GM19328 (cell line): ENCODE measurements around the gene PRRG3.

Experiments used
- ATAC-seq: cut with Tn5 transposase; IDR thresholded peaks from one replicate; pipeline ENCODE4 v1.9.1; 2021; ENCODE audit warnings: mild to moderate bottlenecking, moderate library complexity; ENCODE audit not compliant: unreplicated experiment

The PRRG3 gene

GRCh38 chrX:151704041-151704663 lies 8.9 kb downstream of the PRRG3 start:
- no peak for ATAC-seq

GRCh38 chrX:151708821-151709220 lies 13.6 kb downstream of the PRRG3 start:
- no peak for ATAC-seq

GRCh38 chrX:151710457-151710856 lies 15.2 kb downstream of the PRRG3 start:
- ATAC-seq: no peak

DNA sequence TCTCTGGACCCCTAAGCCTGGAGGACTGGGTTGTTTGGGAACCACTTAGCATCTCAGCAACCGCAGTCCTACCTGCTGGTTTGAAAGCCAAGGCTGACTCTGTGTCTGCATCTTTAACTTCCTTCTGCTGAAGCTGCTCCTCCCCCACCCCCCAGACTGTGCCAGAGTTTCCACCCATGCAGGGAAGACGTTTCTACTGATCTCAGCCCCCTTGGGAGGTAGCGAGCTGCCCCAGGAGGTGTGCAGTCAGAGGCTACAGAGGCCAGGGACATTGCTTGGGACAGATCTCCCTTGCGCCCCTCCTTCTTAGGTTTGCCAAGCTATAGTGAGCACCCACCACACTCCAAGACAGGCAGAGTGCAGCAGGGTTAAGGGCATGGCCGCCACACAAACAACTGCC lies 15.9 kb downstream of the PRRG3 start:
- ATAC-seq: no peak

DNA sequence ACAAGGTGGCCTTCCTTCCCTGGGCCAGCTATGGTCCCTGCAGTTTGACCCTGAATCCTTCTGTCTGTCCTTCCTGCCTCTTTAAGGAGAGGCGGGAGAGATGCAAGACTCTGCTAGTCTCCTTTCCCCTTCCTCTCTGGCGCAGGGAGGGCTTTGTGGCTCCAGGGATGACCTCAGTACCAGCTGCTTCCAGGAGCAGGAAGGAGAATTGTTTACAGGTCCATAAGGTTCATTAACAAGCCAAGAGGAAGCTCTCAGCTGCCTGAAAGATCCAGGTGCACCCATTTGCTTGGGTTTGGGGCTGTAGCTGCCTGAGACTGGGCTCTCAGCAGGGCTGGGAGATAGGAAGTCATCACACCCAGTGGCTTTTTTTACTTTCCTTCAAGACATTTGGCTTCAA lies 16.5 kb downstream of the PRRG3 start:
- ATAC-seq: no peak

DNA sequence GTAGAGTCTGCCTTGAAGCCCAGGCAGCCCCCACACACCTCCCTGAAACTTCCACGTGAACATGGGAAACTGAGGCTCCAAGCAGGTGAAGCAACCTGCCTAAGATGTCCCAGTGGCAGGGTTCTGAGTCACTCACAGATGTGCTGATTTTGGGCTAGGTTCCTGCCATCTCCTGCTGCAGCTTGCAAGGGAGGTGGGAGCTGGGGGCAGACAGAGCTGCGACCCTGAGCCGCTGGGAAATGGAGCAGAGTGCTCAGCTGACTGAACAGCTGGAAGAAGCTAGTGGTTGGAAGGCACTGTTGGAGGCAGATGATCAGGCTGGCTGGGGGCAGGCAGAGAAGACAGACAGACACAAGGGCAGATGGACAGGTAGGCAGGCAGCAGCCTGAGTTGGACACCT lies 17.0 kb downstream of the PRRG3 start:
- no peak for ATAC-seq

DNA sequence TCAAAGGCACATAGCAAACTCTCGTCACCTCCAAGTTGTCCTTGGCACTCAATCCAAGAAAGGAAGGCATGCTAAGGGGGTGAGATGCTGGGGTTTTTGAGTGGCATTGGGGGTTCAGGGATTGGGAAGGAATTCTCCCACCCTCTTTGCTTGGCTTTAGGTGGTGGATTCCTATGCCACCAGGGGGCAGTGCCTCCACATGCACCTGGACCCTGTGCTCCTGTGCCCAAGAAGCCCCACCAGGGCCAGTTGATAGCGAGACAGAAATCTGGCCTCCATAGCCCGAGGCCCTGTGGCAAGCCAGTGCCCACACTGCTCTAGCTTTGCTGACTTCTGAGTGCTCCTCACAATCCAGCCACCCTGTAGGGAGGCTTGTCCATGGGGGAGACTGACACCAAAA lies 18.6 kb downstream of the PRRG3 start:
- ATAC-seq: no peak

DNA sequence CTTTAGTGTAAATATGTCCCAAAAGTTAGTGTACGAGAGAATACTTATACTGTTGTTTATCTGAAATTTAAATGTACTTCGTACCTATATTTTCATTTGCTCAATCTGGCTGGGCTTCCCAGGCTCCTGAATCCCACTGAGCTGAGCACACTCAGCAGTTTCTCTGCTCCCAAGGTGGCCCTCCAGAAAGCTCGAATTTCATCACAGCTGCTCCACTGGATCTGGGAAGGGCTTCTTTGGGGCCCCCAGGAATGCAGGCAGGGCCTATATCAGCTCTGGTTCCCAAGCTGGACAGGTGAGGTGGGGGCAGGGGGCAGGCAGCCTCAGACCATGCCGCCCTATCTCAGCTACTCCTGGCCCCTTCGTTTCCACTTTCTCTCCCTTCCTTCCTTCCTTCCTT lies 19.1 kb downstream of the PRRG3 start:
- ATAC-seq: no peak

- no peak for ATAC-seq
Observed at GRCh38 chrX:151715752-151716151, 20.5 kb downstream of the PRRG3 start, which contains the start of gene FATE1. FATE1 (plus strand) TSS chrX:151716035; CDS start chrX:151716120, 85 bp downstream.

DNA sequence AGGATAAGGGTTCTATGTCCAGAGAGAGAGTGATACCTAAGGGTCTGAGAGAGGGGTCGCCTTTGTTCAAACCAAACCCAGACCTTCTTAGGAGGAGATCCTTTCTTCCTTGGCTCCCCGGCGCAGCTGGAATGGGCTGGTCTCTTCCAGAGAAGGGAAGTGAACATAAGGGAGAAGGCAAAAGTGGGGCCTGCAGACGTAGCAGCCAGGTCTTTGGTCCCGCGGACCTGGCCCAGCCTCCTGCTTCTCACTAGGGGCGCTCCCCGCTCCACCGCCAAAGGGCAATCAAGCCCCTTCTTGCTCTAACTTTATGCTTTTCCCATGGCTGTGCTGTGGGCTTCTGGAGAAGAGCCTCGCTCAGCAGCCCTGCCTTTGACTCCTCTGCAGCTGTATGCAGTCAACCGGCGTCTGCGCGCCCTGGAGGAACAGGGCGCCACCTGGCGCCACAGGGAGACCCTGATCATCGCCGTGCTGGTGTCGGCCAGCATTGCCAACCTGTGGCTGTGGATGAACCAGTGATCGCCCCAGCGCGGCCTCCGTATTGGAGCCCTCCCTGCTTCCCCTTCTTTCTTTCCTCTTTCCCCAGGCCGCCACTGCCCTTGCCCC lies 27.1 kb downstream of the PRRG3 start:
- no peak for ATAC-seq

DNA sequence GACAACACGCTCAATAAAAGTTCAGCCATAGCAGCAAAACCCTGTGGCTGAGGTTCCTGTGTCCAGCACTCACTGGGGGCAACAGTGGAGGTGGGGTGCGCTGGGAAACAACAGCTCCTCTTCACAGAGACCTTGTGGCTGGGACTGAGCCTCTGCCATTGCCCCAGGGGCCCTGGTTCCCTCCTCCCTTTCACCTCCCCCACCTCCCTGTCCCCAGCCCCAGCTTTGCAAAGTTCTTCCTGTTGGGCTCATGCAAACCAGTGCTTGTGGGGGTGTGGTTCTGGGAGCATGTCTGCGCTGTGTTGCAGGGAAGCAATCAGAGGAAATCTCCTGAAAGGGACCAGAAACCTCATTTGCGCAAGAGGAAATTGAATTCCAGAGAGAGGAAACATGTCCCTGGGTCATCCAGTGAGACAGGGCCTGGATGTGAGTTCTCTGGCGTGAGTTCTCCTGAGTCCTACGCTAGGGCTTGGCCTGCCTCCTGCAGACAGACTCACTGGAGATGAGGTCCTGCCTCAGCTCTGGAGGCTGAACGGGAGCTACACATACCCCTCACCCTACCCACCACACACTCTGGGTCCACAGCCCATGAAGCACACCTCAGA lies 28.0 kb downstream of the PRRG3 start:
- ATAC-seq: no peak

GRCh38 chrX:151724563-151725337 lies 29.5 kb downstream of the PRRG3 start:
- ATAC-seq: no peak

DNA sequence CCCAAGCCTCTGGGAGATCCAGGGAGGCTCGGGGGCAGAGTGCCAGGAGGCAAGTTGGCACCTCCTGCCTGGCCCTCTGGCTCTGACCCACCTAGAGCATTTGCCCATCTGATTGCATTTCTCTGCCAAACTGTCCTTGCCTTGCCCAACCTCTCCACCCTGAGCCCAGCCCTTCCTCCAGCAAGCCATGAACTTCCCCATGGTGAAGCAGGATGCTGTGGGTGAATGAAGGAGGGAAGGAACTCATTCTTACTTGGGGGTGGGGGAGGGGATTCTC lies 30.0 kb downstream of the PRRG3 start:
- ATAC-seq: no peak

DNA sequence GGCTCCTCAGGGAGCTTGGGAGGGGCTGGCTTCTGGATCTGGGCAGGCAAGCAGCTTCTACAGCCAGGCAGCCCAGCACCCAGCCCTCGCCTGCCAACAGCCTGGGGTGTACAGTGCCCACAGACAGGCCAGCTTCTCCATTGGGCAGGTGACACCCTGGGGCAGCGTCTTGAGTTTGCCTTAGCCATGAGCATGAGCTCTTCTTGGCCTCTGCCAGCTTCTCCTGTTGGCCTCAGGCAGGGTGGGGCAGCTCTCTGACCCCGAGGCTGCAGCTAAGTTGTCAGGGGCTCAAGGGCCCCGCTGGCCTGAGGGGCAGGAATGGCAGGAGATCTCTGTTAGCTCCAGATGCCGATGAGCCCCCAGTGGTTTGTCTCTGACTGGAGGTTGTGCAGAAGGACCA lies 31.5 kb downstream of the PRRG3 start:
- ATAC-seq: no peak

- no peak for ATAC-seq
Observed at GRCh38 chrX:151727346-151727745, 32.1 kb downstream of the PRRG3 start.

DNA sequence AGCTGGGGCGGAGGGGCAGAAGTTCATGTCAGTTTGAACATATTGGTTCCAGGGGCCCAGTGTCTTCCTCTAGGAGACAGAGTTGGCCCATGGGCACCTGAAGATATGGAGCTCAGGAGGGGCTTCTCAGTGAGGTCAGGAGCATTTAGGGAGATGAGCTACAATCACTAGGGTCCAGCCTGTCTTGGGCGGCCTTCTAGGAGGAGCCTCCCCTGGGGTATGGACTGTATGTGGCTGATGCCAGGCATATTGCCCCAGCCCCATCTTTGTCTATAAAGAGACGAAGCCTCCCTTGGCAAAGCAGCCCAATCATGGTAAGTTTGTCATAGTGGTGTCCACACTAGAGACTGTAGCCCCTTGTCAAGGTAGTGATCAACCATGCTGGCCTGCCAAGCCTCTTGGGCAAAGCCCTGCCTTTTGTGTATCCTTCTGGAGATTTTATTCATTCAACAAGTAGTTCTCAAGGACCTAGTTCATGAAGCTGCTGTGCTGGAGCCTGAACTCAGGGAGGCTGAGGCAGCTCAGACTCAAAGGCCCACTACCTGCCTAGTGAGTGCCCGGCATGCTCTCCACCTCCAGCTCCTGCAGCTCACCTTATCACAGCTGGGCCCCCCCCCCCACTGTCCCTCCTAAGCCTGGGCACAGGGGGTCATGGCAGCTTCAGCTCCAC lies 33.9 kb downstream of the PRRG3 start:
- no peak for ATAC-seq

DNA sequence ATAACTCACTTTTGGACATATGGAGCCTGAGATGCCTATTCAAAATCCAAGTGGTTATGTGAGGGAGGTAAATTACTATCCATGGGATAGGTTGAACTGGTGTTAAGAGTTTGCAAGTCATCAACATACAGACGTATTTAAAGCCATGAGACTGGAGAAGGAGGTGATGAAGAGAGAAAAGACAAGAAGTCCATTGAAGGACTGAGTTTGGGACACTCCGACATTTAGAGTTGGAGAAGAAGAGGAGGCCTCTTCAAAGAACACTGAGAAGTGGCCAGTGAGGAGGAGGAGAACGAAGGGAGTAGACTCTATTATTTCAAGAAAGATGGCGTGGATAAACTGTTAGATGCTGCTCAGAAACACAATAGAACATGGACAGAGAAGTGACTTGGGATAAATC lies 39.2 kb downstream of the PRRG3 start, which contains the start of gene CNGA2:
Gene CNGA2, plus strand, starts transcription at position 301 of the 400 bp plus-strand sequence. CDS start 3,738 bp downstream, outside the sequence.
- ATAC-seq: no peak

DNA sequence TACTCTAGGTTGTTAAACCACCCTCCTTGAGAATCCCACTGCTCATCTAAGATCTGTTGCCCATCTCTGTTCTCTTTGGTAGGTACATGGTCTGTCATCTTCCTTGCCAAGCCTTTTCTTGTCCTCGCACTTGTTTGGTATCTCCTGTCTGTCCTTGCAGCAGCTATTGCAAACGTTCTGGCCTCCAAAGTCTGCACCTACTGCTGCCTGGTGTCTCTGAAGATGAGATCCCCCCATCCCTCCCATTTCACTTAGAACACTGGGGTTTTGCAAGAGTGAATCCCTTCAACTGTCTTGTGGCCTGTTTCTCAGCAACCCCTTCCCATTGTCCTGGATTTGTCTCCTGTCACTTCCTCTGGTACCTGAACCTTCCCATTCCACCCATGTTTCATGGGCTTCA lies 40.0 kb downstream of the PRRG3 start:
- ATAC-seq: no peak

DNA sequence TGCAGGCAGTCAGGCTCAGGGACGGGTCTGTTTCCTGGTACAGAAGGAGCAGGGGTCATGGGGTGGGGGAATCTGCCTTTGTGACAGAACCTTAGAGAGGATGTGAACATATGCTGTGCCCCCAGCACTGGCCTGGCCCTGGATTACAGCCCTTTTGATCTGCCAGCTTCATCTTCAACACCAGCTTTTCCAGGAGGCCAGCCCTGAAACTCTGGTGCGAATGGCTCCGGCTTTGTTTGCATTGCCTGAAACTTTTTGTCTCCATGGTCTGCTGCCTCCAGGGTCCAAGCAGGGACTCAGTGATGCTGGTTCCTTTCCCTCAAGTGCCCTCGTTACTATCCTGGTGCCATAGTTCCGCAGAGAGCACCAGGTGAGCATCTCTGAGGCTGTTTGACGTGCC lies 41.4 kb downstream of the PRRG3 start:
- no peak for ATAC-seq

DNA sequence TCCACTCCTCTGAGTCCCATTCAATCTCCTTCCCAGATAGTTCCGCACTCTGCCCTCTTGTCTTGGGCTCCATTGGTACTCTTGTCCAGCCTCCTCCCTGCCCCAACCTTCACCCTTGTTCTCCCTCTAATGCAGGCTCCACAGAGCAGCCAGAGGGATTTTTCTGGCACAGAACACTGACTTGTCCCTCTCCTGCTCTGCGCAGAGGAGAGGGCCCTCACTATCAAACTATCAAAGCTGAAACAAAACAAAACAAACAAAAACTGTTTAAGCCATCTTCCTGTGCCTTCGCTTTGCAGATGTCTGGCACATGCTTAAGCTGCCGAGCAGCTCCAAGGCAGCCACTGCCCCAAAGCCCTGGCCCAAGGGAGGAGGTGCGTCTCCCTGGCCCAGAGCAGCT lies 42.2 kb downstream of the PRRG3 start:
- no peak for ATAC-seq

GRCh38 chrX:151738751-151739150 lies 43.5 kb downstream of the PRRG3 start:
- no peak for ATAC-seq
